AG10803 (cell line): Measurements from ENCODE around the gene PIP5KL1.

Source experiments
- DNase-seq: peaks from one replicate; pipeline ENCODE4 v3.0.0; 2010; ENCODE audit warnings: low read depth
- H3K4me3 ChIP-seq: 2 replicates; pipeline ENCODE4 v1.5.1; 2011; ENCODE audit warnings: mild to moderate bottlenecking, low read length, control low read depth
- CTCF ChIP-seq: conservative IDR thresholded peaks from 2 replicates; pipeline ENCODE4 v1.5.1; 2011; ENCODE audit warnings: mild to moderate bottlenecking, low read length, control low read depth, inconsistent platforms

PIP5KL1 gene

DNA sequence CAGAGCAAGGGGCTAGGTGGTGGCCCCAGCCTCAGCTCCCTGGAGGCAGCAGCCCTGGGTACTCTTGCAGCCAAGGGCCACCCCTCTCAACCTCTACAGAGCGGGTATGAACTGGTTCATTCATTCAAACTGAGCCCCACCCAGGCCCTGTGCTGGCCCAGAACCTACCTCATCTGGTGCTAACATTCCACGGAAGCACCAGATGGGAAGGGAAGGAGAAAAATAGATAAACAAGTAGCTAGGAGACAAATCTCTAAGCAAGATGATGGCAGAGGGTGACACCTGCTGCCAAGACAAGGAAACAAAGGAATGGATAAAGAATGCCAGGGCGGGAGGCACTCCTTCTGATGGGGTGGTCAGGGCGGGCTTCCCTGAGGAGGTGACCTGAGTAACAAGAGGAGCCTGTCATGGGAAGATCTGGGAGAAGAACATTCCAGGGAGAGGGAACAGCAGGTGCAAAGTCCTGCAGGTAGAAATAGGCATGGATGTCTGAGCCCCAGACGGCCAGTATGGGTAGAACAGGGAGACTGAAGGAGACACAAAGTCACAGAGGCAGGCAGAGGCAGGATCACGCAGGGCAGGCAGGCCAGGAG, 19.9 kb downstream of the PIP5KL1 start:
- no peak overlapping the region for H3K4me3 ChIP-seq
- peak; percentile 50 for TF ChIP-seq CTCF
- peak; percentile 83 for DNase-seq

GRCh38 chr9:127909839-127910273, 20.7 kb downstream of the PIP5KL1 start:
- H3K4me3 ChIP-seq: no peak overlapping the region
- TF ChIP-seq CTCF: no peak

GRCh38 chr9:127908660-127908926, 22.0 kb downstream of the PIP5KL1 start:
- TF ChIP-seq CTCF: no peak
- no peak for DNase-seq
- H3K4me3 ChIP-seq: no peak overlapping the region

More at GRCh38 chr9:127909839-127910273, 20.7 kb downstream of the PIP5KL1 start:
- DNase-seq: no peak

- H3K4me3 ChIP-seq: no peak overlapping the region
- no peak for DNase-seq
- TF ChIP-seq CTCF: no peak
These were observed 22.5 kb downstream of the PIP5KL1 start for GRCh38 chr9:127907867-127908659.

- H3K4me3 ChIP-seq: no peak overlapping the region
These were observed 24.8 kb downstream of the PIP5KL1 start for GRCh38 chr9:127905788-127906191.

GRCh38 chr9:127905004-127905728, 25.4 kb downstream of the PIP5KL1 start:
- DNase-seq: no peak
- TF ChIP-seq CTCF: no peak
- H3K4me3 ChIP-seq: no peak overlapping the region

More at GRCh38 chr9:127905788-127906191, 24.8 kb downstream of the PIP5KL1 start:
- DNase-seq: no peak
- no peak for TF ChIP-seq CTCF
